WTC11 (cell line): ENCODE data around the gene PSEN1. TPM values are rescaled to one million over a fixed set of nuclear protein-coding genes. Genes with fewer than 3 reads are reported as not detected.

Experiments
- ATAC-seq: fragments of 200-7000 bp; cut with Tn5 transposase; 2 replicates; pipeline ENCODE4 v1.10.0; 2021; ENCODE audit warnings: mild to moderate bottlenecking, moderate library complexity
- CTCF ChIA-PET: fragments of 300-600 bp; sonication (Branson Sonifier 250); formaldehyde crosslinking; loops from one replicate; lab custom pipeline; 2021; ENCODE audit warnings: antibody characterized with exemption; lab: Charles Lee
- POLR2A ChIA-PET: fragments of 350-600 bp; sonication (Branson Sonifier 250); formaldehyde crosslinking; loops from one replicate; lab custom pipeline; 2021; ENCODE audit warnings: antibody characterized with exemption; lab: Charles Lee
- DNase-seq: peaks from one replicate; pipeline ENCODE4 v3.0.0; 2021; ENCODE audit warnings: low spot score
- H3K27ac Mint-ChIP-seq: 2 replicates; pipeline ENCODE4 v1.8.0; 2021; ENCODE audit warnings: mixed read lengths
- H3K27me3 Mint-ChIP-seq: 2 replicates; pipeline ENCODE4 v1.8.0; 2021; ENCODE audit warnings: low read depth, mild to moderate bottlenecking, moderate library complexity, mixed read lengths
- H3K36me3 Mint-ChIP-seq: 2 replicates; pipeline ENCODE4 v1.8.0; 2021; ENCODE audit warnings: mixed read lengths
- H3K4me1 Mint-ChIP-seq: 2 replicates; pipeline ENCODE4 v1.8.0; 2022; ENCODE audit warnings: mixed read lengths
- H3K4me3 Mint-ChIP-seq: 2 replicates; pipeline ENCODE4 v1.8.0; 2021; ENCODE audit warnings: mild to moderate bottlenecking, moderate library complexity, mixed read lengths
- H3K9me3 Mint-ChIP-seq: 2 replicates; pipeline ENCODE4 v1.8.0; 2021; ENCODE audit warnings: mixed read lengths
- CREM ChIP-seq: sonication (generic); formaldehyde crosslinking; IDR thresholded peaks from 2 replicates; pipeline ENCODE4 v1.8.1; 2022; ENCODE audit warnings: mild to moderate bottlenecking, missing genetic modification reagents, moderate library complexity
- FOXP1 ChIP-seq: sonication (generic); formaldehyde crosslinking; IDR thresholded peaks from 2 replicates; pipeline ENCODE4 v1.8.0; 2022; ENCODE audit warnings: missing genetic modification reagents, mild to moderate bottlenecking, moderate library complexity, borderline replicate concordance
- NR2C2 ChIP-seq: sonication (generic); formaldehyde crosslinking; IDR thresholded peaks from 2 replicates; pipeline ENCODE4 v1.8.0; 2022; ENCODE audit warnings: mild to moderate bottlenecking, missing genetic modification reagents
- NR3C1 ChIP-seq: sonication (generic); formaldehyde crosslinking; conservative IDR thresholded peaks from 2 replicates; pipeline ENCODE4 v1.8.1; 2023; ENCODE audit warnings: low read depth, mild to moderate bottlenecking, missing genetic modification reagents
- OVOL2 ChIP-seq: fragments of 250-450 bp; sonication (Bioruptor Pico); IDR thresholded peaks from 2 replicates; pipeline ENCODE4 v1.9.0; 2021; ENCODE audit warnings: mild to moderate bottlenecking, borderline replicate concordance
- SP1 ChIP-seq: sonication (generic); formaldehyde crosslinking; conservative IDR thresholded peaks from 2 replicates; pipeline ENCODE4 v1.8.1; 2022; ENCODE audit warnings: missing genetic modification reagents
- TCF7 ChIP-seq: sonication (generic); formaldehyde crosslinking; IDR thresholded peaks from 2 replicates; pipeline ENCODE4 v1.8.0; 2022; ENCODE audit warnings: mild to moderate bottlenecking, low read depth, missing genetic modification reagents, moderate library complexity
- ZNF396 ChIP-seq: fragments of 250-450 bp; sonication (Bioruptor Pico); IDR thresholded peaks from 2 replicates; pipeline ENCODE4 v1.8.0; 2021; ENCODE audit warnings: mild to moderate bottlenecking, moderate library complexity, borderline replicate concordance
- total RNA-seq: library from RNA; stranded (reverse); gene quantifications from 3 replicates; pipeline ENCODE4 v1.2.3, GENCODE V29; 2021
- TF ChIP-seq, protein P1 (sequence below): sonication (generic); formaldehyde crosslinking; IDR thresholded peaks from 2 replicates; pipeline ENCODE4 v1.8.0; 2022; ENCODE audit warnings: mild to moderate bottlenecking, missing genetic modification reagents
- TF ChIP-seq, protein P2 (sequence below): sonication (generic); formaldehyde crosslinking; IDR thresholded peaks from 2 replicates; pipeline ENCODE4 v1.8.1; 2023; ENCODE audit warnings: mild to moderate bottlenecking, missing genetic modification reagents, moderate library complexity
- TF ChIP-seq, protein P3 (sequence below): fragments of 250-450 bp; sonication (Bioruptor Pico); IDR thresholded peaks from 2 replicates; pipeline ENCODE4 v1.9.0; 2021; ENCODE audit warnings: mild to moderate bottlenecking
- TF ChIP-seq, protein P4 (sequence below): sonication (generic); formaldehyde crosslinking; IDR thresholded peaks from 2 replicates; pipeline ENCODE4 v1.8.0; 2022; ENCODE audit warnings: mild to moderate bottlenecking, missing genetic modification reagents
- TF ChIP-seq, protein P5 (sequence below): sonication (generic); formaldehyde crosslinking; IDR thresholded peaks from 2 replicates; pipeline ENCODE4 v1.8.1; 2023; ENCODE audit warnings: mild to moderate bottlenecking, missing genetic modification reagents
- TF ChIP-seq, protein P6 (sequence below): sonication (generic); formaldehyde crosslinking; IDR thresholded peaks from 2 replicates; pipeline ENCODE4 v1.8.1; 2023; ENCODE audit warnings: mild to moderate bottlenecking, missing genetic modification reagents
- TF ChIP-seq, protein P7 (sequence below): sonication (generic); formaldehyde crosslinking; conservative IDR thresholded peaks from 2 replicates; pipeline ENCODE4 v1.8.1; 2023; ENCODE audit warnings: mild to moderate bottlenecking, low read depth, missing genetic modification reagents, moderate library complexity
- TF ChIP-seq, protein P8 (sequence below): sonication (generic); formaldehyde crosslinking; IDR thresholded peaks from 2 replicates; pipeline ENCODE4 v1.8.1; 2022; ENCODE audit warnings: missing genetic modification reagents, borderline replicate concordance
- TF ChIP-seq, protein P9 (sequence below): sonication (generic); formaldehyde crosslinking; conservative IDR thresholded peaks from 2 replicates; pipeline ENCODE4 v1.8.1; 2022; ENCODE audit warnings: mild to moderate bottlenecking, missing genetic modification reagents

Gene PSEN1
- total RNA-seq, 1 experiment from 2014 or later, result 26.6 TPM

DNA sequence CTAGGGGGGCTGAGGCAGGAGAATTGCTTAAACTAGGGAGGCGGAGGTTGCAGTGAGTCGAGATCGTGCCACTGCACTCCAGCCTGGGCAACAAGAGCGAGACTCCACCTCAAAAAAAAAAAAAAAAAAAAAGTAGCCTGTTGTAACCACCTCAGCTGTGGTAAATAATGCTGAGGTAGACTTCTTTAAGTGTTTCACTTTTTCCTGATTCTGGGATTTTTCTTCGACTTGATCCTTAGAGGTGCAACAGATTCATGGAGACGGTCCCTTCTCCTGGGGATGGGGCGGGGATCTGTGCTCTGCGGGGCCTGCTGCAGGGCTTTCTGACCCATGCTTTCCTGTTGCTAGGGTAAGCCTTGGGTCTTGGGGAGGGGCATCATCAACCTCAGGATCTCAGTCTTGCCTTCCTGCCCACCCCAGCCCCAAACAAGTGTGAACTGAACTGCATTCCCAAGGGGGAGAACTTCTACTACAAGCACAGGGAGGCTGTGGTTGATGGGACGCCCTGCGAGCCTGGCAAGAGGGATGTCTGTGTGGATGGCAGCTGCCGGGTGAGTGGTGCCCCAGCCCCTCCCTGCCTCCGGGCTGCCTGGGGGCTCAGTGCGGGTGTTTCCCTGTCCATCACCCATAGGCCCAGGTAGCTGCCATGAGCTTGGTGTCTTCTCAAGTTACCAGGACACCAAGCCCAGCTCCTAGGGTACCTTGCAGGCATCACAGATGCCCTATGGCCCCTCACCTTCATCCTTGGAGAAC is 113.4 kb downstream of the PSEN1 start (continued):
- TF ChIP-seq, protein P1, sequence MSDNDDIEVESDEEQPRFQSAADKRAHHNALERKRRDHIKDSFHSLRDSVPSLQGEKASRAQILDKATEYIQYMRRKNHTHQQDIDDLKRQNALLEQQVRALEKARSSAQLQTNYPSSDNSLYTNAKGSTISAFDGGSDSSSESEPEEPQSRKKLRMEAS (CRISPR knock-in tag), result no peak
- TF ChIP-seq, protein P2, sequence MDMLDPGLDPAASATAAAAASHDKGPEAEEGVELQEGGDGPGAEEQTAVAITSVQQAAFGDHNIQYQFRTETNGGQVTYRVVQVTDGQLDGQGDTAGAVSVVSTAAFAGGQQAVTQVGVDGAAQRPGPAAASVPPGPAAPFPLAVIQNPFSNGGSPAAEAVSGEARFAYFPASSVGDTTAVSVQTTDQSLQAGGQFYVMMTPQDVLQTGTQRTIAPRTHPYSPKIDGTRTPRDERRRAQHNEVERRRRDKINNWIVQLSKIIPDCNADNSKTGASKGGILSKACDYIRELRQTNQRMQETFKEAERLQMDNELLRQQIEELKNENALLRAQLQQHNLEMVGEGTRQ, result no peak
- TF ChIP-seq NR2C2 (CRISPR knock-in tag) (no peak), CREM (no peak), OVOL2 (CRISPR knock-in tag) (no peak), SP1 (CRISPR knock-in tag) (no peak), ZNF396 (CRISPR knock-in tag) (no peak), NR3C1 (no peak)
- TF ChIP-seq, protein P3, sequence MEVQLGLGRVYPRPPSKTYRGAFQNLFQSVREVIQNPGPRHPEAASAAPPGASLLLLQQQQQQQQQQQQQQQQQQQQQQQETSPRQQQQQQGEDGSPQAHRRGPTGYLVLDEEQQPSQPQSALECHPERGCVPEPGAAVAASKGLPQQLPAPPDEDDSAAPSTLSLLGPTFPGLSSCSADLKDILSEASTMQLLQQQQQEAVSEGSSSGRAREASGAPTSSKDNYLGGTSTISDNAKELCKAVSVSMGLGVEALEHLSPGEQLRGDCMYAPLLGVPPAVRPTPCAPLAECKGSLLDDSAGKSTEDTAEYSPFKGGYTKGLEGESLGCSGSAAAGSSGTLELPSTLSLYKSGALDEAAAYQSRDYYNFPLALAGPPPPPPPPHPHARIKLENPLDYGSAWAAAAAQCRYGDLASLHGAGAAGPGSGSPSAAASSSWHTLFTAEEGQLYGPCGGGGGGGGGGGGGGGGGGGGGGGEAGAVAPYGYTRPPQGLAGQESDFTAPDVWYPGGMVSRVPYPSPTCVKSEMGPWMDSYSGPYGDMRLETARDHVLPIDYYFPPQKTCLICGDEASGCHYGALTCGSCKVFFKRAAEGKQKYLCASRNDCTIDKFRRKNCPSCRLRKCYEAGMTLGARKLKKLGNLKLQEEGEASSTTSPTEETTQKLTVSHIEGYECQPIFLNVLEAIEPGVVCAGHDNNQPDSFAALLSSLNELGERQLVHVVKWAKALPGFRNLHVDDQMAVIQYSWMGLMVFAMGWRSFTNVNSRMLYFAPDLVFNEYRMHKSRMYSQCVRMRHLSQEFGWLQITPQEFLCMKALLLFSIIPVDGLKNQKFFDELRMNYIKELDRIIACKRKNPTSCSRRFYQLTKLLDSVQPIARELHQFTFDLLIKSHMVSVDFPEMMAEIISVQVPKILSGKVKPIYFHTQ, result no peak
- TF ChIP-seq, protein P4, sequence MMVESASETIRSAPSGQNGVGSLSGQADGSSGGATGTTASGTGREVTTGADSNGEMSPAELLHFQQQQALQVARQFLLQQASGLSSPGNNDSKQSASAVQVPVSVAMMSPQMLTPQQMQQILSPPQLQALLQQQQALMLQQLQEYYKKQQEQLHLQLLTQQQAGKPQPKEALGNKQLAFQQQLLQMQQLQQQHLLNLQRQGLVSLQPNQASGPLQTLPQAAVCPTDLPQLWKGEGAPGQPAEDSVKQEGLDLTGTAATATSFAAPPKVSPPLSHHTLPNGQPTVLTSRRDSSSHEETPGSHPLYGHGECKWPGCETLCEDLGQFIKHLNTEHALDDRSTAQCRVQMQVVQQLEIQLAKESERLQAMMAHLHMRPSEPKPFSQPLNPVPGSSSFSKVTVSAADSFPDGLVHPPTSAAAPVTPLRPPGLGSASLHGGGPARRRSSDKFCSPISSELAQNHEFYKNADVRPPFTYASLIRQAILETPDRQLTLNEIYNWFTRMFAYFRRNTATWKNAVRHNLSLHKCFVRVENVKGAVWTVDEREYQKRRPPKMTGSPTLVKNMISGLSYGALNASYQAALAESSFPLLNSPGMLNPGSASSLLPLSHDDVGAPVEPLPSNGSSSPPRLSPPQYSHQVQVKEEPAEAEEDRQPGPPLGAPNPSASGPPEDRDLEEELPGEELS, result no peak

DNA sequence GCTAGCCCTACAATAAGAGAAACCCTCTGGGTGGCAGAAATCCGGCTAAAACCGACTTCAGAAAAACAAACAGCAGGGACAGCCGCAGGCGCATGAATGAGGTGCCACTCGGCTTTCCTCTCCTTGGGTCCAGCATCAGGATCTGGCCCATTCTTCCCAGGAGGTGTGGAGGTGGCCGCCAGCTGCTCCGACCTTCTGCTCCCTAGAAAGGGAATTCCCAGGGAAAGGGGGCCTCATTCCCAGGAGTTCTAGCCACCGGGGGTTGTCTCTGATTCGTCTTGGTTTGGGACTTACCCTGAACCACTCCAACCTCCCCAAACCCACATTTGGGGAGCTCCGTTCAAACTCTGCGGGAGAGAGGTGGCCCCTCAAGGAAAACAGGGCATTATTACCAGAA is 114.0 kb downstream of the PSEN1 start:
- ATAC-seq, result no peak
- DNase-seq, result no peak
- Mint-ChIP-seq H3K27me3 (no peaks in the 10 kb centered on the region), H3K27ac (no peak overlapping the region), H3K36me3 (no peaks in the 10 kb centered on the region), H3K4me1 (peaks cover 6% of the 10 kb centered on the region; the same call in 1 of the 2 replicates), H3K4me3 (no peak overlapping the region), H3K9me3 (no peaks in the 10 kb centered on the region)
- POLR2A ChIA-PET, result no interaction called here
- CTCF ChIA-PET, result interaction anchor here (1.0 to 1.3 kb wide), 2 partner anchors 15 to 77 kb away, joined by 3 read pairs; no protein-coding TSS in a partner anchor
- TF ChIP-seq, protein P5, sequence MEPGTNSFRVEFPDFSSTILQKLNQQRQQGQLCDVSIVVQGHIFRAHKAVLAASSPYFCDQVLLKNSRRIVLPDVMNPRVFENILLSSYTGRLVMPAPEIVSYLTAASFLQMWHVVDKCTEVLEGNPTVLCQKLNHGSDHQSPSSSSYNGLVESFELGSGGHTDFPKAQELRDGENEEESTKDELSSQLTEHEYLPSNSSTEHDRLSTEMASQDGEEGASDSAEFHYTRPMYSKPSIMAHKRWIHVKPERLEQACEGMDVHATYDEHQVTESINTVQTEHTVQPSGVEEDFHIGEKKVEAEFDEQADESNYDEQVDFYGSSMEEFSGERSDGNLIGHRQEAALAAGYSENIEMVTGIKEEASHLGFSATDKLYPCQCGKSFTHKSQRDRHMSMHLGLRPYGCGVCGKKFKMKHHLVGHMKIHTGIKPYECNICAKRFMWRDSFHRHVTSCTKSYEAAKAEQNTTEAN (CRISPR knock-in tag), result no peak
- TF ChIP-seq, protein P6, sequence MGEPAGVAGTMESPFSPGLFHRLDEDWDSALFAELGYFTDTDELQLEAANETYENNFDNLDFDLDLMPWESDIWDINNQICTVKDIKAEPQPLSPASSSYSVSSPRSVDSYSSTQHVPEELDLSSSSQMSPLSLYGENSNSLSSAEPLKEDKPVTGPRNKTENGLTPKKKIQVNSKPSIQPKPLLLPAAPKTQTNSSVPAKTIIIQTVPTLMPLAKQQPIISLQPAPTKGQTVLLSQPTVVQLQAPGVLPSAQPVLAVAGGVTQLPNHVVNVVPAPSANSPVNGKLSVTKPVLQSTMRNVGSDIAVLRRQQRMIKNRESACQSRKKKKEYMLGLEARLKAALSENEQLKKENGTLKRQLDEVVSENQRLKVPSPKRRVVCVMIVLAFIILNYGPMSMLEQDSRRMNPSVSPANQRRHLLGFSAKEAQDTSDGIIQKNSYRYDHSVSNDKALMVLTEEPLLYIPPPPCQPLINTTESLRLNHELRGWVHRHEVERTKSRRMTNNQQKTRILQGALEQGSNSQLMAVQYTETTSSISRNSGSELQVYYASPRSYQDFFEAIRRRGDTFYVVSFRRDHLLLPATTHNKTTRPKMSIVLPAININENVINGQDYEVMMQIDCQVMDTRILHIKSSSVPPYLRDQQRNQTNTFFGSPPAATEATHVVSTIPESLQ (CRISPR knock-in tag), result no peak
- no peak for TF ChIP-seq FOXP1 (CRISPR knock-in tag)
- TF ChIP-seq, protein P7, sequence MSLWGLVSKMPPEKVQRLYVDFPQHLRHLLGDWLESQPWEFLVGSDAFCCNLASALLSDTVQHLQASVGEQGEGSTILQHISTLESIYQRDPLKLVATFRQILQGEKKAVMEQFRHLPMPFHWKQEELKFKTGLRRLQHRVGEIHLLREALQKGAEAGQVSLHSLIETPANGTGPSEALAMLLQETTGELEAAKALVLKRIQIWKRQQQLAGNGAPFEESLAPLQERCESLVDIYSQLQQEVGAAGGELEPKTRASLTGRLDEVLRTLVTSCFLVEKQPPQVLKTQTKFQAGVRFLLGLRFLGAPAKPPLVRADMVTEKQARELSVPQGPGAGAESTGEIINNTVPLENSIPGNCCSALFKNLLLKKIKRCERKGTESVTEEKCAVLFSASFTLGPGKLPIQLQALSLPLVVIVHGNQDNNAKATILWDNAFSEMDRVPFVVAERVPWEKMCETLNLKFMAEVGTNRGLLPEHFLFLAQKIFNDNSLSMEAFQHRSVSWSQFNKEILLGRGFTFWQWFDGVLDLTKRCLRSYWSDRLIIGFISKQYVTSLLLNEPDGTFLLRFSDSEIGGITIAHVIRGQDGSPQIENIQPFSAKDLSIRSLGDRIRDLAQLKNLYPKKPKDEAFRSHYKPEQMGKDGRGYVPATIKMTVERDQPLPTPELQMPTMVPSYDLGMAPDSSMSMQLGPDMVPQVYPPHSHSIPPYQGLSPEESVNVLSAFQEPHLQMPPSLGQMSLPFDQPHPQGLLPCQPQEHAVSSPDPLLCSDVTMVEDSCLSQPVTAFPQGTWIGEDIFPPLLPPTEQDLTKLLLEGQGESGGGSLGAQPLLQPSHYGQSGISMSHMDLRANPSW (CRISPR knock-in tag), result no peak
- TF ChIP-seq, protein P3, result no peak
- TF ChIP-seq, protein P8, sequence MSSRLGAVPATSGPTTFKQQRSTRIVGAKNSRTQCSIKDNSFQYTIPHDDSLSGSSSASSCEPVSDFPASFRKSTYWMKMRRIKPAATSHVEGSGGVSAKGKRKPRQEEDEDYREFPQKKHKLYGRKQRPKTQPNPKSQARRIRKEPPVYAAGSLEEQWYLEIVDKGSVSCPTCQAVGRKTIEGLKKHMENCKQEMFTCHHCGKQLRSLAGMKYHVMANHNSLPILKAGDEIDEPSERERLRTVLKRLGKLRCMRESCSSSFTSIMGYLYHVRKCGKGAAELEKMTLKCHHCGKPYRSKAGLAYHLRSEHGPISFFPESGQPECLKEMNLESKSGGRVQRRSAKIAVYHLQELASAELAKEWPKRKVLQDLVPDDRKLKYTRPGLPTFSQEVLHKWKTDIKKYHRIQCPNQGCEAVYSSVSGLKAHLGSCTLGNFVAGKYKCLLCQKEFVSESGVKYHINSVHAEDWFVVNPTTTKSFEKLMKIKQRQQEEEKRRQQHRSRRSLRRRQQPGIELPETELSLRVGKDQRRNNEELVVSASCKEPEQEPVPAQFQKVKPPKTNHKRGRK (CRISPR knock-in tag), result no peak
- no peak for TF ChIP-seq TCF7
- TF ChIP-seq SP1 (CRISPR knock-in tag), result no peak
- TF ChIP-seq, protein P9, sequence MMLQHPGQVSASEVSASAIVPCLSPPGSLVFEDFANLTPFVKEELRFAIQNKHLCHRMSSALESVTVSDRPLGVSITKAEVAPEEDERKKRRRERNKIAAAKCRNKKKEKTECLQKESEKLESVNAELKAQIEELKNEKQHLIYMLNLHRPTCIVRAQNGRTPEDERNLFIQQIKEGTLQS (CRISPR knock-in tag), result no peak
